ENCODE measurements around the gene CPEB2. TPM values are rescaled to one million over a fixed set of nuclear protein-coding genes. Genes with fewer than 3 reads are reported as not detected.

Gene CPEB2
- total and polyA plus RNA-seq, 2 of the 8 experiments (the other 6 are each of a cell fraction or from before 2014, with no cell fraction given): 0.39 to 1.9 TPM

DNA sequence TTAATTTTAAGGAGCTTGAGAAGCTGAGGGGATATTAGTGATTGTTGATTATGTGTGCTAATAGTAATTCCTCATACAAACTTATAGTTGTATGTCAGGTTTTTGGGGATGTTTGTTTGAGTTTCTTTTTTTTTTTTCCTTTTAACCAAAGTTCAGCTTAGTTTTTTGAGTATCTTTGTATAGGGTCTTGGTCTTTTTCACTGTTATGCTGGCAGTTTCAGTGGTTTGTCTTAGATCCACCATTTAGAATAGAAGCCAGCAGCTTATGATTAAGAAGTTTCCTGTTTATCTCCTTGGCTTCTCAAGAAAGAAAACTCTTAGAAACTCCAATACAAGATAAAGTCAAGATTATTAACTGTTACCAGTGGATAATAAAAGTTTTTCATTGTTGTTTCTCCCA lies 16.1 kb downstream of the CPEB2 start:
- no peak overlapping the region for H3K14ac ChIP-seq (ENCODE audit: insufficient read length)
- H3K4ac ChIP-seq (replicated peaks; ENCODE audit: insufficient read length, low read depth, low read length): no peak overlapping the region
- no peaks in the 10 kb centered on the region for H3K4me1 ChIP-seq (replicated peaks in 1 of 4; ENCODE audit: control insufficient read depth in 3 of 4, insufficient read depth in 4 of 4, low read length in 3 of 4)
- no peak overlapping the region for H4K5ac ChIP-seq (ENCODE audit: insufficient read length, low read depth, low read length)
- H3K27me3 ChIP-seq (replicated peaks in 1 of 4; ENCODE audit: control insufficient read depth in 3 of 4, extremely low read depth in 1 of 4, insufficient read depth in 3 of 4, low read length in 3 of 4): no peaks in the 10 kb centered on the region
- H2BK5ac ChIP-seq (ENCODE audit: low read depth, low read length): no peak overlapping the region
- H3K18ac ChIP-seq (ENCODE audit: extremely low read depth, low read length): no peak overlapping the region
- H2BK120ac ChIP-seq (replicated peaks; ENCODE audit: low read depth, low read length): no peak overlapping the region
- no peak for DNase-seq (ENCODE audit: low read depth in 1 of 2, low spot score in 2 of 2)
- no peak overlapping the region for H2AK5ac ChIP-seq (ENCODE audit: low read depth, low read length)
- no peaks in the 10 kb centered on the region for H3K23me2 ChIP-seq (ENCODE audit: low read depth, low read length)
- no peak overlapping the region for H2AFZ ChIP-seq (ENCODE audit: low read length)
- H3K9me3 ChIP-seq (ENCODE audit: insufficient read depth in 2 of 2, low read depth in 1 of 2, low read length in 1 of 2): no peaks in the 10 kb centered on the region
- no peak overlapping the region for H3K4me2 ChIP-seq (ENCODE audit: insufficient read depth in 1 of 2, low read depth in 2 of 2, low read length in 2 of 2)
- no peak overlapping the region for H3K23ac ChIP-seq (ENCODE audit: insufficient read length)
- H3K9ac ChIP-seq (replicated peaks in 1 of 4; ENCODE audit: extremely low read depth in 1 of 4, low read depth in 3 of 4, low read length in 3 of 4): no peak overlapping the region
- ChIA-PET CTCF (ENCODE audit: partially characterized antibody) (no interaction called here), POLR2A (ENCODE audit: partially characterized antibody) (no interaction called here)
- H3K79me2 ChIP-seq (ENCODE audit: control insufficient read depth in 1 of 2, insufficient read depth in 2 of 2, low read length in 2 of 2): no peaks in the 10 kb centered on the region
- H4K20me1 ChIP-seq (replicated peaks in 1 of 2; ENCODE audit: control insufficient read depth in 1 of 2, insufficient read depth in 2 of 2, low read length in 2 of 2): no peaks in the 10 kb centered on the region
- H3K4me3 ChIP-seq (ENCODE audit: extremely low read depth in 1 of 4, insufficient read depth in 2 of 4, low read depth in 3 of 4, low read length in 4 of 4): no peak overlapping the region
- H4K91ac ChIP-seq (replicated peaks; ENCODE audit: insufficient read length, low read length): no peak overlapping the region
- H2BK20ac ChIP-seq (ENCODE audit: low read length): no peak overlapping the region
- H4K8ac ChIP-seq (ENCODE audit: extremely low read depth, insufficient read depth, low read length): no peak overlapping the region
- no peaks in the 10 kb centered on the region for H3K36me3 ChIP-seq (ENCODE audit: control insufficient read depth in 2 of 4, insufficient read depth in 4 of 4, low read length in 3 of 4)
- H3K27ac ChIP-seq (ENCODE audit: low read depth, low read length): no peak overlapping the region
- H2BK12ac ChIP-seq (ENCODE audit: low read depth, low read length): no peak overlapping the region
- H3K79me1 ChIP-seq (ENCODE audit: low read depth, low read length): no peaks in the 10 kb centered on the region
- no peak for FAIRE-seq
- H3K56ac ChIP-seq (replicated peaks; ENCODE audit: insufficient read length, low read depth, low read length): no peak overlapping the region
- H2BK15ac ChIP-seq (ENCODE audit: low read length): no peak overlapping the region
- TF ChIP-seq, protein P1, sequence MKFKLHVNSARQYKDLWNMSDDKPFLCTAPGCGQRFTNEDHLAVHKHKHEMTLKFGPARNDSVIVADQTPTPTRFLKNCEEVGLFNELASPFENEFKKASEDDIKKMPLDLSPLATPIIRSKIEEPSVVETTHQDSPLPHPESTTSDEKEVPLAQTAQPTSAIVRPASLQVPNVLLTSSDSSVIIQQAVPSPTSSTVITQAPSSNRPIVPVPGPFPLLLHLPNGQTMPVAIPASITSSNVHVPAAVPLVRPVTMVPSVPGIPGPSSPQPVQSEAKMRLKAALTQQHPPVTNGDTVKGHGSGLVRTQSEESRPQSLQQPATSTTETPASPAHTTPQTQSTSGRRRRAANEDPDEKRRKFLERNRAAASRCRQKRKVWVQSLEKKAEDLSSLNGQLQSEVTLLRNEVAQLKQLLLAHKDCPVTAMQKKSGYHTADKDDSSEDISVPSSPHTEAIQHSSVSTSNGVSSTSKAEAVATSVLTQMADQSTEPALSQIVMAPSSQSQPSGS (IDR thresholded peaks at IDR 0.05; ENCODE audit: low read length): no peak
- no peak for TF ChIP-seq ZNF274 (IDR thresholded peaks at IDR 0.05; ENCODE audit: borderline replicate concordance, extremely low read depth, low read length)
- TF ChIP-seq TCF12 (IDR thresholded peaks at IDR 0.05; ENCODE audit: low read depth, low read length): no peak
- no peak for TF ChIP-seq CHD1 (IDR thresholded peaks at IDR 0.05; ENCODE audit: low read depth, low read length)
- TF ChIP-seq TAF1 (IDR thresholded peaks at IDR 0.05; ENCODE audit: low read depth, low read length): no peak
- TF ChIP-seq BRCA1 (IDR thresholded peaks at IDR 0.05; ENCODE audit: low read depth, low read length): no peak
- TF ChIP-seq TEAD4 (IDR thresholded peaks at IDR 0.05; ENCODE audit: low read depth, low read length): no peak
- TF ChIP-seq, protein P2, sequence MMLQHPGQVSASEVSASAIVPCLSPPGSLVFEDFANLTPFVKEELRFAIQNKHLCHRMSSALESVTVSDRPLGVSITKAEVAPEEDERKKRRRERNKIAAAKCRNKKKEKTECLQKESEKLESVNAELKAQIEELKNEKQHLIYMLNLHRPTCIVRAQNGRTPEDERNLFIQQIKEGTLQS (IDR thresholded peaks at IDR 0.05; ENCODE audit: insufficient read depth, low read depth, low read length): no peak
- no peak for TF ChIP-seq CBX8 (IDR thresholded peaks at IDR 0.05; ENCODE audit: borderline replicate concordance, low read depth, low read length)
- TF ChIP-seq RXRA (IDR thresholded peaks at IDR 0.05; ENCODE audit: insufficient read depth, low read depth, low read length): no peak
- TF ChIP-seq SIRT6 (IDR thresholded peaks at IDR 0.05; ENCODE audit: low read length): no peak
- no peak for TF ChIP-seq NANOG (IDR thresholded peaks at IDR 0.05; ENCODE audit: insufficient read depth, low read depth, low read length, poor library complexity, severe bottlenecking)
- no peak for TF ChIP-seq SAP30 (IDR thresholded peaks at IDR 0.05; ENCODE audit: insufficient read depth, insufficient replicate concordance, low read length)
- no peak for TF ChIP-seq HDAC6 (IDR thresholded peaks at IDR 0.05; ENCODE audit: low read depth, low read length)

Data from H1 (cell line).